WTC11 (cell line): ENCODE results near the gene ZNF780A. TPM values are rescaled to one million over a fixed set of nuclear protein-coding genes. Genes with fewer than 3 reads are reported as not detected.
A peak's percentile ranks its signal among the peaks of the same experiment; 100 is the strongest.

ENCODE experiments used
- ATAC-seq: fragments of 200-7000 bp; cut with Tn5 transposase; 2 replicates; pipeline ENCODE4 v1.10.0; 2021; ENCODE audit warnings: mild to moderate bottlenecking, moderate library complexity
- CTCF ChIA-PET: fragments of 300-600 bp; sonication (Branson Sonifier 250); formaldehyde crosslinking; loops from one replicate; lab custom pipeline; 2021; ENCODE audit warnings: antibody characterized with exemption; lab: Charles Lee
- POLR2A ChIA-PET: fragments of 350-600 bp; sonication (Branson Sonifier 250); formaldehyde crosslinking; loops from one replicate; lab custom pipeline; 2021; ENCODE audit warnings: antibody characterized with exemption; lab: Charles Lee
- DNase-seq: peaks from one replicate; pipeline ENCODE4 v3.0.0; 2021; ENCODE audit warnings: low spot score
- H3K27ac Mint-ChIP-seq: 2 replicates; pipeline ENCODE4 v1.8.0; 2021; ENCODE audit warnings: mixed read lengths
- H3K27me3 Mint-ChIP-seq: 2 replicates; pipeline ENCODE4 v1.8.0; 2021; ENCODE audit warnings: low read depth, mild to moderate bottlenecking, moderate library complexity, mixed read lengths
- H3K36me3 Mint-ChIP-seq: 2 replicates; pipeline ENCODE4 v1.8.0; 2021; ENCODE audit warnings: mixed read lengths
- H3K4me1 Mint-ChIP-seq: 2 replicates; pipeline ENCODE4 v1.8.0; 2022; ENCODE audit warnings: mixed read lengths
- H3K4me3 Mint-ChIP-seq: 2 replicates; pipeline ENCODE4 v1.8.0; 2021; ENCODE audit warnings: mild to moderate bottlenecking, moderate library complexity, mixed read lengths
- H3K9me3 Mint-ChIP-seq: 2 replicates; pipeline ENCODE4 v1.8.0; 2021; ENCODE audit warnings: mixed read lengths
- ATF1 ChIP-seq: sonication (generic); formaldehyde crosslinking; IDR thresholded peaks from 2 replicates; pipeline ENCODE4 v1.8.1; 2023; ENCODE audit warnings: mild to moderate bottlenecking, moderate library complexity, missing genetic modification reagents
- FOXP4 ChIP-seq: sonication (generic); formaldehyde crosslinking; IDR thresholded peaks from 2 replicates; pipeline ENCODE4 v1.8.0; 2022; ENCODE audit warnings: mild to moderate bottlenecking, missing genetic modification reagents
- GRHL2 ChIP-seq: fragments of 250-450 bp; sonication (Bioruptor Pico); IDR thresholded peaks from 2 replicates; pipeline ENCODE4 v1.8.0; 2022; ENCODE audit warnings: mild to moderate bottlenecking, moderate library complexity; ENCODE audit not compliant: insufficient replicate concordance, severe bottlenecking
- GTF2I ChIP-seq: fragments of 250-450 bp; sonication (Bioruptor Pico); conservative IDR thresholded peaks from 2 replicates; pipeline ENCODE4 v1.4.0; 2021; ENCODE audit warnings: mild to moderate bottlenecking
- HMGXB4 ChIP-seq: sonication (generic); formaldehyde crosslinking; IDR thresholded peaks from 2 replicates; pipeline ENCODE4 v1.8.1; 2023; ENCODE audit warnings: mild to moderate bottlenecking, moderate library complexity, missing genetic modification reagents
- IRF1 ChIP-seq: sonication (generic); formaldehyde crosslinking; IDR thresholded peaks from 2 replicates; pipeline ENCODE4 v1.8.0; 2023; ENCODE audit warnings: missing genetic modification reagents
- JUN ChIP-seq: sonication (generic); formaldehyde crosslinking; IDR thresholded peaks from 2 replicates; pipeline ENCODE4 v1.8.0; 2023; ENCODE audit warnings: mild to moderate bottlenecking, missing genetic modification reagents
- MXD4 ChIP-seq: fragments of 250-450 bp; sonication (Bioruptor Pico); IDR thresholded peaks from 2 replicates; pipeline ENCODE4 v1.8.0; 2021; ENCODE audit warnings: mild to moderate bottlenecking, moderate library complexity, borderline replicate concordance
- NR2C2 ChIP-seq: sonication (generic); formaldehyde crosslinking; IDR thresholded peaks from 2 replicates; pipeline ENCODE4 v1.8.0; 2022; ENCODE audit warnings: mild to moderate bottlenecking, missing genetic modification reagents
- SOX15 ChIP-seq: fragments of 250-450 bp; sonication (Bioruptor Pico); IDR thresholded peaks from 2 replicates; pipeline ENCODE4 v1.9.0; 2021; ENCODE audit warnings: mild to moderate bottlenecking
- SP1 ChIP-seq: sonication (generic); formaldehyde crosslinking; conservative IDR thresholded peaks from 2 replicates; pipeline ENCODE4 v1.8.1; 2022; ENCODE audit warnings: missing genetic modification reagents
- ZNF232 ChIP-seq: sonication (generic); formaldehyde crosslinking; IDR thresholded peaks from 2 replicates; pipeline ENCODE4 v1.8.0; 2022; ENCODE audit warnings: mild to moderate bottlenecking, missing genetic modification reagents
- ZNF281 ChIP-seq: sonication (generic); formaldehyde crosslinking; IDR thresholded peaks from 2 replicates; pipeline ENCODE4 v1.8.0; 2023; ENCODE audit warnings: mild to moderate bottlenecking, missing genetic modification reagents
- ZNF317 ChIP-seq: sonication (generic); formaldehyde crosslinking; IDR thresholded peaks from 2 replicates; pipeline ENCODE4 v1.8.1; 2023; ENCODE audit warnings: low read depth, mild to moderate bottlenecking, moderate library complexity, missing genetic modification reagents, borderline replicate concordance
- ZNF671 ChIP-seq: fragments of 250-450 bp; sonication (Bioruptor Pico); IDR thresholded peaks from 2 replicates; pipeline ENCODE4 v1.8.0; 2021; ENCODE audit warnings: mild to moderate bottlenecking
- total RNA-seq: library from RNA; stranded (reverse); gene quantifications from 3 replicates; pipeline ENCODE4 v1.2.3, GENCODE V29; 2021
- TF ChIP-seq, protein P1 (sequence below): fragments of 200-600 bp; IDR thresholded peaks from 2 replicates; pipeline ENCODE4 v1.8.0; 2022; ENCODE audit warnings: antibody characterized with exemption
- TF ChIP-seq, protein P2 (sequence below): fragments of 250-450 bp; sonication (Bioruptor Pico); IDR thresholded peaks from 2 replicates; pipeline ENCODE4 v1.9.0; 2021; ENCODE audit warnings: moderate library complexity, mild to moderate bottlenecking, inconsistent platforms, borderline replicate concordance
- TF ChIP-seq, protein P3 (sequence below): sonication (generic); formaldehyde crosslinking; IDR thresholded peaks from 2 replicates; pipeline ENCODE4 v1.8.0; 2022; ENCODE audit warnings: mild to moderate bottlenecking, missing genetic modification reagents
- TF ChIP-seq, protein P4 (sequence below): fragments of 250-450 bp; sonication (Bioruptor Pico); IDR thresholded peaks from 2 replicates; pipeline ENCODE4 v1.9.0; 2021; ENCODE audit warnings: mild to moderate bottlenecking

The ZNF780A gene
- total RNA-seq, 1 experiment from 2014 or later = 14.5 TPM

- peaks cover 87% of the 10 kb centered on the region for H3K9me3 Mint-ChIP-seq
- CTCF ChIA-PET = no interaction called here
- no peak overlapping the region for H3K27ac Mint-ChIP-seq
- H3K4me3 Mint-ChIP-seq = no peak overlapping the region
- H3K27me3 Mint-ChIP-seq = peaks cover 44% of the 10 kb centered on the region
- H3K36me3 Mint-ChIP-seq = peaks cover 74% of the 10 kb centered on the region
- DNase-seq = no peak
- no peaks in the 10 kb centered on the region for H3K4me1 Mint-ChIP-seq
- no peak for ATAC-seq
- TF ChIP-seq GTF2I (no peak), ZNF317 (CRISPR knock-in tag) (peak; percentile 77; the same call in 1 of the 2 replicates), SP1 (CRISPR knock-in tag) (no peak), MXD4 (CRISPR knock-in tag) (no peak), ZNF671 (no peak), ZNF281 (no peak), GRHL2 (CRISPR knock-in tag) (no peak), ATF1 (CRISPR knock-in tag) (no peak), IRF1 (CRISPR knock-in tag) (no peak)
- POLR2A ChIA-PET = no interaction called here
These were observed 64.7 kb downstream of the ZNF780A start for GRCh38 chr19:40025938-40026596.

- ChIA-PET CTCF (no interaction called here), POLR2A (no interaction called here)
- peaks cover 90% of the 10 kb centered on the region for H3K9me3 Mint-ChIP-seq
- H3K27ac Mint-ChIP-seq = no peak overlapping the region
- DNase-seq (no peak), ATAC-seq (no peak)
- no peak overlapping the region for H3K4me3 Mint-ChIP-seq
- peaks cover 44% of the 10 kb centered on the region for H3K27me3 Mint-ChIP-seq
- H3K36me3 Mint-ChIP-seq = peaks cover 60% of the 10 kb centered on the region
- no peaks in the 10 kb centered on the region for H3K4me1 Mint-ChIP-seq
- no peak for TF ChIP-seq ZNF232 (CRISPR knock-in tag)
- no peak for TF ChIP-seq ZNF281
- TF ChIP-seq, protein P1, sequence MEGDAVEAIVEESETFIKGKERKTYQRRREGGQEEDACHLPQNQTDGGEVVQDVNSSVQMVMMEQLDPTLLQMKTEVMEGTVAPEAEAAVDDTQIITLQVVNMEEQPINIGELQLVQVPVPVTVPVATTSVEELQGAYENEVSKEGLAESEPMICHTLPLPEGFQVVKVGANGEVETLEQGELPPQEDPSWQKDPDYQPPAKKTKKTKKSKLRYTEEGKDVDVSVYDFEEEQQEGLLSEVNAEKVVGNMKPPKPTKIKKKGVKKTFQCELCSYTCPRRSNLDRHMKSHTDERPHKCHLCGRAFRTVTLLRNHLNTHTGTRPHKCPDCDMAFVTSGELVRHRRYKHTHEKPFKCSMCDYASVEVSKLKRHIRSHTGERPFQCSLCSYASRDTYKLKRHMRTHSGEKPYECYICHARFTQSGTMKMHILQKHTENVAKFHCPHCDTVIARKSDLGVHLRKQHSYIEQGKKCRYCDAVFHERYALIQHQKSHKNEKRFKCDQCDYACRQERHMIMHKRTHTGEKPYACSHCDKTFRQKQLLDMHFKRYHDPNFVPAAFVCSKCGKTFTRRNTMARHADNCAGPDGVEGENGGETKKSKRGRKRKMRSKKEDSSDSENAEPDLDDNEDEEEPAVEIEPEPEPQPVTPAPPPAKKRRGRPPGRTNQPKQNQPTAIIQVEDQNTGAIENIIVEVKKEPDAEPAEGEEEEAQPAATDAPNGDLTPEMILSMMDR = no peak
- no peak for TF ChIP-seq FOXP4 (CRISPR knock-in tag)
- no peak for TF ChIP-seq HMGXB4 (CRISPR knock-in tag)
- TF ChIP-seq SOX15 (CRISPR knock-in tag) = no peak
- no peak for TF ChIP-seq NR2C2 (CRISPR knock-in tag)
- TF ChIP-seq, protein P2, sequence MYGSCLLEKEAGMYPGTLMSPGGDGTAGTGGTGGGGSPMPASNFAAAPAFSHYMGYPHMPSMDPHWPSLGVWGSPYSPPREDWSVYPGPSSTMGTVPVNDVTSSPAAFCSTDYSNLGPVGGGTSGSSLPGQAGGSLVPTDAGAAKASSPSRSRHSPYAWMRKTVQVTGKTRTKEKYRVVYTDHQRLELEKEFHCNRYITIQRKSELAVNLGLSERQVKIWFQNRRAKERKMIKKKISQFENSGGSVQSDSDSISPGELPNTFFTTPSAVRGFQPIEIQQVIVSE (CRISPR knock-in tag) = no peak
- TF ChIP-seq, protein P3, sequence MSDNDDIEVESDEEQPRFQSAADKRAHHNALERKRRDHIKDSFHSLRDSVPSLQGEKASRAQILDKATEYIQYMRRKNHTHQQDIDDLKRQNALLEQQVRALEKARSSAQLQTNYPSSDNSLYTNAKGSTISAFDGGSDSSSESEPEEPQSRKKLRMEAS = no peak
- TF ChIP-seq JUN (CRISPR knock-in tag) = no peak
- TF ChIP-seq, protein P4, sequence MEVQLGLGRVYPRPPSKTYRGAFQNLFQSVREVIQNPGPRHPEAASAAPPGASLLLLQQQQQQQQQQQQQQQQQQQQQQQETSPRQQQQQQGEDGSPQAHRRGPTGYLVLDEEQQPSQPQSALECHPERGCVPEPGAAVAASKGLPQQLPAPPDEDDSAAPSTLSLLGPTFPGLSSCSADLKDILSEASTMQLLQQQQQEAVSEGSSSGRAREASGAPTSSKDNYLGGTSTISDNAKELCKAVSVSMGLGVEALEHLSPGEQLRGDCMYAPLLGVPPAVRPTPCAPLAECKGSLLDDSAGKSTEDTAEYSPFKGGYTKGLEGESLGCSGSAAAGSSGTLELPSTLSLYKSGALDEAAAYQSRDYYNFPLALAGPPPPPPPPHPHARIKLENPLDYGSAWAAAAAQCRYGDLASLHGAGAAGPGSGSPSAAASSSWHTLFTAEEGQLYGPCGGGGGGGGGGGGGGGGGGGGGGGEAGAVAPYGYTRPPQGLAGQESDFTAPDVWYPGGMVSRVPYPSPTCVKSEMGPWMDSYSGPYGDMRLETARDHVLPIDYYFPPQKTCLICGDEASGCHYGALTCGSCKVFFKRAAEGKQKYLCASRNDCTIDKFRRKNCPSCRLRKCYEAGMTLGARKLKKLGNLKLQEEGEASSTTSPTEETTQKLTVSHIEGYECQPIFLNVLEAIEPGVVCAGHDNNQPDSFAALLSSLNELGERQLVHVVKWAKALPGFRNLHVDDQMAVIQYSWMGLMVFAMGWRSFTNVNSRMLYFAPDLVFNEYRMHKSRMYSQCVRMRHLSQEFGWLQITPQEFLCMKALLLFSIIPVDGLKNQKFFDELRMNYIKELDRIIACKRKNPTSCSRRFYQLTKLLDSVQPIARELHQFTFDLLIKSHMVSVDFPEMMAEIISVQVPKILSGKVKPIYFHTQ = no peak
These were observed 66.8 kb downstream of the ZNF780A start for GRCh38 chr19:40023969-40024368.
